HG02759 (cell line): ENCODE data around the gene COL4A1.

Experiments used
- ATAC-seq: cut with Tn5 transposase; IDR thresholded peaks from one replicate; pipeline ENCODE4 v1.9.1; 2021; ENCODE audit warnings: mild to moderate bottlenecking, moderate library complexity; ENCODE audit not compliant: unreplicated experiment

Gene COL4A1

GRCh38 chr13:110228936-110229904 lies 77.7 kb downstream of the COL4A1 start:
- no peak for ATAC-seq

DNA sequence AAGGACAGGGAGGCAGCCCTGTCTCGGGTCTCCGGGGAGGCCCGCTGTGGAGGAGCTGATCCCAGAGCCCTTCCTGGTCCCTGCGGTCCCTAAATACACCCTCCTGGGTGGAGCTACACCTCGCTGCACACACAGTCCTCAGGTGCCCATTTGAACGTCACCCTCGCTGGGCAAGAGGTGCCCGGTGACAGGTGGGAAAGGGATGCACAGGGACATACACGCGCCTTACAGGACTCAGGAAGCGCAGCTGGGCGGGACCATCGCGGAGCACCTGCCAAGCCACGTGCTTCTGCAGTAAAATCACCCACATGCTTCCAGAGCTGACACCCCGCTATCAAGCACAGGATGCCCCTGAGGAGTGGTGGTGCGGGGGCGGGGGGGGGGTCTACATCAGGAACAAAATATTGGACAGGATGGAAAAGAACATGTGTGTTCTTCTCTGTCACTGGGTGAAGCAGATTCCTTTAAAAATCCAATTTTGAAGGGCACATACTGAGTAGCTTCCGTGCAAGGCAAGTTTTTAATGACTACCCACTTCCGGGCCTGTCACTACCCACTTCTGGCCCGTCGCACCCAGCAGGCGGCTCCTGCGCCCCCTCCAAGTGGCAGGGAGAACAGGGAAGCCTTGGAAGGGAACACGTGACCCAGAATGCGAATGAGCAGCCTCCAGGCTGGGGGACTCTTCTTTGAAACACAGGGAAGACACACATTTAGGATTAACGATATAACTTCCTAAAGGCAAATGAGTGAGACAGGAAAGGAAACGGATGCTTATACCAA lies 78.9 kb downstream of the COL4A1 start:
- no peak for ATAC-seq

DNA sequence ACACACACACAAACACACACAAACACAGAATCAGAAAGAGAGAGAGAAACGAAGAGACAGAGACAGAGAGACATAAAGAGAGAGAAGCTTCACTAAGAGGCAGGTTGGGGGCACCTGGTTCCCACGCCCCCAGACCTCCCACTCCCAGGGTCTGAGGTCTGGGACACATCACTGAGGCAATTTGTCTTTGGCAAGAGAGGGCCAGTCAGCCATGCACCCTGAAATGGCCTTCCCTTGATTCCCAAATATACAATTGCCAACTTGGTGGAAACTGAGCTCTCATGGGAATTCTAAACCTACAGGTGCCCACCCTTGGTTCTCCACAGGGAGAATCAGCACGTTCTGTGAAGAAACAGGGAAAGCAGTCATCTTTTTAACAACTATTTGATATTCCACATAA lies 79.5 kb downstream of the COL4A1 start:
- ATAC-seq, result no peak

GRCh38 chr13:110225609-110226574 lies 81.1 kb downstream of the COL4A1 start:
- no peak for ATAC-seq

GRCh38 chr13:110225003-110225402 lies 82.0 kb downstream of the COL4A1 start:
- ATAC-seq, result no peak

DNA sequence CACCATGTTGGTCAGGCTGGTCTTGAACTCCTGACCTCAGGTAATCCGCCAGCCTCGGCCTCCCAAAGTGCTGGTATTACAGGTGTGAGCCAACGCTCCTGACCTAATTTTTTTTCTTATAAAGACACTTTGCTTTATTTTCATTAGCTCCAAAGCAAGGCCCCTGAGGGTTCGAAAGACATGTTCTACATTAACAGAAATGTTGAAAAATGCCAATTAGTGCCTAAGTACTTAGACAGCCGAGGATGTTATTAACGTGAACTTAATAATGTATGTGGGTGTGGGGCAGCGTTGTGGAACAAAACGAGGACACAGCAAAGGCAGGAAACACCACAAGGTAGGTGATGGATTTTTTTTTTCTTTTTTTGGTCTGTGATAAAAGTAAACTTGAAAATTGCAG lies 82.4 kb downstream of the COL4A1 start:
- no peak for ATAC-seq

DNA sequence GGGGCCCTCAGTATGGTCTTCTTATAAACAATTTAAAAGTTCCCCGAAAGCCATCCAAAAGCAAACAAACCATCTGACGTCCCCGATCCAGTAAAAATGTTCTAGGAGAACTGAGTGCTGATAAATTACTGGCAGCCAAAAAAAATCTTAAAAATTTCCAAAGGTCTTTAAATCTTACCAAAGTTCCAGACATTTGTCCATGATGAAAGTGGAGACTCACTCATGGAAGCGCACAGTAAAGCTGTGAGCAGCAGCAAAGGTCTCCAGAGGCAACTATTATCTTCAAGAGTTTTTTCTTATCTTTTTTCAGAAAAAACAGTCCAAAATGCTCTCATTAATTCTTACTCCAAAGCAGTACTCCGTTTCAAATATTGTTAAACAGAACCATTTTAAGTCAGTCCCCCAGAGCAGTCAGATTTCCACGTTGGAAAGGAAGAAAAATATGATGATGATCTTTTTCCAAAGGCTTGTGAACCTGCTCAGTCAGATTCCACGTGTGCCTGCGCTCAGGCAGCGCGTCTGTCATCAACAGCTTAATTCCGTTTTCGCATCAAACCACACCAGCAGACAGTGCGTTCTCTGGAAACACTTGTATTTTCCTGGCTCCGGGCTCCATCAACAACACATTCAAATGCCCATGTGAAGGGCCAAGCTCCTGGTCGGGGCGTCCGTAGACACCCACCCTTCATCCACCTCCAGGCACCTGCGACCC lies 85.4 kb downstream of the COL4A1 start:
- ATAC-seq, result no peak

- ATAC-seq, result no peak
Measured at GRCh38 chr13:110220471-110220870, 86.5 kb downstream of the COL4A1 start.

GRCh38 chr13:110218581-110219201 lies 88.3 kb downstream of the COL4A1 start:
- no peak for ATAC-seq

- no peak for ATAC-seq
Measured at GRCh38 chr13:110217811-110218210, 89.1 kb downstream of the COL4A1 start.

GRCh38 chr13:110217085-110217484 lies 89.9 kb downstream of the COL4A1 start:
- no peak for ATAC-seq

DNA sequence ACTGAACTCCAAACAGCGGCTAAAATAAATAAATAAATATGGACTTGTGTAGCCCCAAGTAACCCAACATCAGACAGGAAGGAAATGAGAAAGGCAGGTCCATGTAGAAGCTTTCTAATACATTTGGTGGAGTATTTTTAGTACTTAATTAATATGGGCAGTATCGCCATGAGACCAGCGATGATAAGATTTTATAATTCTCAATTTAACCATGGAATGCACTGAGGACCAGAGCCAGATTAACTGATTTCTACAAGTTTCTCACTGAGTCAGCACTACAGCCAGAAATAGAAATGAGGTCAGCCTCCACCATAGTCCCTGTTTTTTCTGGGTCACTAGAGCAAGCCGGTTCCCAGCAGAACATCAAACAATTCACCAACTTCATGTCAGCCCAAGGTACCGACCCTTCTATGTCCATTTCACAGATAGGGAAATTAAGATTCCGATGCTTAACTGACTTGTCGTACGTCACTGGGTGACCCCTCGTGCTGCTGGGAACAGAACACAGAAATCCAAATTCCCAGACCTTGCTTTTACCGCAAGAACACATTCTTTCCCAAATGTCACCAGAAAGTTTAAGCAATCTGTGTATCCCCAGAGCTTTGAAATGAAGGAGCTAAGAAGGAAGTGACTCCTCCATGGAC lies 90.4 kb downstream of the COL4A1 start:
- no peak for ATAC-seq

- no peak for ATAC-seq
Measured at GRCh38 chr13:110216006-110216397, 91.0 kb downstream of the COL4A1 start.

DNA sequence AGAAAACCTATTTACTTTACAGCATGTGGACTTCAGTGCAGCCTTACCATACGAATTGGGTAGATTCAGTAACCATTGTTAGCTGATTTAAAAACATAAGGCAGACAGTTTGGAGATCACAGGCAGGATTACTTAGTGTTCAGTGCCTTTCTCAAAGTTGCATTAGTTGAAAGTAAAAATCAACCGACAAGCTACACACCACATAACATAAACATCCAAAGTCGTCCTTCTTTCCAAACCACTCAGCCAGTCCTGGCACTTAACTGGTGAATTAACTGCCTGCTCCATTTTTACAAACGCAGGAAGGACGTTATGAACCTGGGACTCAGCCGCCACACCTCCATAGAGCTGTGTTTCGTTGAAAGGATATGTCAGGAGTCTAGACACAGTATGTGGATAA lies 91.4 kb downstream of the COL4A1 start:
- no peak for ATAC-seq

GRCh38 chr13:110214637-110215036 lies 92.3 kb downstream of the COL4A1 start:
- no peak for ATAC-seq

DNA sequence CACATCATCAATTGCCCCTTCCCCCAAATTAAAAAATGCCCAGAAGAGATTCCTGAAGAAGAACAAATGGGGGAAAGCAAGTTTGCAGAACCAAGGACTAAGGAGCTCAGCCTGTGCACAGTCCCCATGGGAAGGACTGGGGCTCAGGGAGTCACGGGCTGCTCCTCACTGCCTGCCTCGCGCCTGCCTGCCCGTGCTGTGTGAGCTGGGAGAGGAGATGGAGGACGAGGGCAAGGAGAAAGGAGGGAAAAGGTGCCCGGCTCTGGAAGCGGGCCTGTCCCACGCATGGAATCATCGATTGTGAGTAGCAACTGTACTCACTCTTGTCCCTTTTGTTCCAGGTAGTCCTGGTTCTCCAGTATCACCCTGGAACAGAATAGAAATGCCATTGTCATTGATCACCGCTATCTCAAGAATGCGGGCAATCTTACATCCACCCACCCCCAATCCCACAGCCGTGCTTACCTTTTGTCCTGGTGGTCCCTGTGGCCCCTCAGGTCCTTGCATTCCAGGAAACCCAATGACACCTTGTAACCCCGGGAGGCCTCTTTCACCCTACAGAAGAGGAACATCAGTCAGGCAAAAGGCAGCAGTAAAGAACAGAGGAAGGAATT lies 93.4 kb downstream of the COL4A1 start:
- no peak for ATAC-seq

DNA sequence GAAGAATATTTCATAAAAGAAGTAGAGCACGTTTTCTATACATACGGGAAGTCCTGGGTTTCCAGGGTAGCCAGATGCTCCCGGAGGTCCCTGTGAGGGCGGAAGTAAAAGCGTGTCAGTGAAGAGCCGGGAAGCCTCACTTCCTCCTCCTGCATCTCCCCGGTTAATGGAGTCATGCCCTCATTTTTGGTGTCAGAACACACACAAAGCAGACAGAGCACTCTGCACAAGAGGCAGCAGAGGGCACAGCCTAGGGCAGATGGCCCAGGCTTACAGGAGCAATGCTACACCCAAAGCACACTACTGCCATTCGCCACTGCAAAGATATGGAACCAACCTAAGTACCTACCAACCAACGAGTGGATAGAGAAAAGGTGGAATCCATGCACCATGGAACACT lies 94.4 kb downstream of the COL4A1 start:
- no peak for ATAC-seq

- ATAC-seq, result no peak
Measured at GRCh38 chr13:110211735-110212134, 95.2 kb downstream of the COL4A1 start.

- ATAC-seq, result no peak
Measured at GRCh38 chr13:110211046-110211445, 95.9 kb downstream of the COL4A1 start.
